Measurements from ENCODE around the gene AVPI1. TPM values are rescaled to one million over a fixed set of nuclear protein-coding genes. Genes with fewer than 3 reads are reported as not detected.

The AVPI1 gene, protein sequence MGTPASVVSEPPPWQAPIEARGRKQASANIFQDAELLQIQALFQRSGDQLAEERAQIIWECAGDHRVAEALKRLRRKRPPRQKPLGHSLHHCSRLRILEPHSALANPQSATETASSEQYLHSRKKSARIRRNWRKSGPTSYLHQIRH
- total RNA-seq: 2.3 and 2.4 TPM in 2 replicates

DNA sequence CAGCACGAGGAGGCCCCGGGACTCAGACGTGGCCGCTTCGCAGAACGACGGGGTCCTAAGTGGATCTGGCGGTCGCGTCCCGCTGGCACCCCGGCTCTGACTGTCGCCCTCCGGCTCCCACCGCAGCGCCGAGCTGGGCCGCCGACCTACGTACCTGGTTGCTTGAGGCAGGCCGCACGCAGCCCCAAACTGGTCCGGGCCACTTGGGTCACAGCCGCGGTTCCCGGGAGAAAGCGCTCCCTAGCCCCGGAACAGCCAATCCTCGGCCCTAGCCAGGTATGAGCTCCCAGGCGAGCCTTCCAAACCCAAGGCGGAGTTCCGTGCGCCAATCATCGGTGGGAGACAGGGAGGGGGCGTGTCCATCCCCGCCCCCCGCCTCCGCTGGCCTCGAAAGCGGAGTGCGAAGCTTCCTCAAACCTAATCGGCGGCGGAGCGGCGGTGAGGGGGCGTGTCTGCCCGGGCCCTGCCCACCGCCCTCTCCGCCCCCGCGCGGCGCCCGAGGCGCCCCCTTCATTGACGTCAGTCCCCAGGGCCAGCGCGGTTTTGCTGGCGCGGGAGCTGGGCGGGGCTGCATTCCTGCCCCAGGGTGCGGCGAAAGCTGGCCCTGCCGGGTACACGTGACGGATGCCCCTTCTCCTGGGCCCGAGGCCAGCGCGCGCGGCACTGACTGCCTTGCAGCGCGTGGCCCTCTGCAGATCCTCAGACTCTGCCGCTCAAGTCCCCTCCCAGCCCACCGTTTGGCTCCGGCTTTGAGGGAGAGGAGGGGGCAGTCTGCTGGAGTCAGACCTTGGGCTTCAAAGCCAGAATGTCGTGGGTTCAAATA is at the start of gene AVPI1:
TSS of gene AVPI1 (minus strand) at position 280 of the 823 bp plus-strand sequence. CDS start 7,336 bp downstream, outside the sequence.
- Mint-ChIP-seq H3K27me3 (ENCODE audit: low read depth) (no peaks in the 10 kb centered on the region), H3K9me3 (no peaks in the 10 kb centered on the region), H3K36me3 (ENCODE audit: low read depth) (no peaks in the 10 kb centered on the region), H3K27ac (peak within 1 kb of the TSS; percentile 28), H3K4me3 (ENCODE audit: low read depth) (peak within 1 kb of the TSS; percentile 75), H3K4me1 (ENCODE audit: low read depth) (peaks cover 17% of the 10 kb centered on the region)
- intact Hi-C loops (cut with micrococcal nuclease): loop anchor here (1.0 to 5.0 kb wide), 2 partner anchors 45 to 50 kb away; partner anchors contain the start of genes PI4K2A and ZFYVE27
- DNase-seq (ENCODE audit: low spot score): peak; percentile 93

GRCh38 chr10:97736403-97736901 is 49.4 kb upstream of the AVPI1 start:
- Mint-ChIP-seq H3K27me3 (ENCODE audit: low read depth) (no peaks in the 10 kb centered on the region), H3K27ac (peak overlapping the region; percentile 93), H3K9me3 (peaks cover 3% of the 10 kb centered on the region), H3K4me3 (ENCODE audit: low read depth) (peak overlapping the region; percentile 93), H3K36me3 (ENCODE audit: low read depth) (peaks cover 38% of the 10 kb centered on the region), H3K4me1 (ENCODE audit: low read depth) (peaks cover 36% of the 10 kb centered on the region)
- intact Hi-C loops (cut with micrococcal nuclease): no loop called here
- no peak for DNase-seq (ENCODE audit: low spot score)

GRCh38 chr10:97734021-97734420 is 47.0 kb upstream of the AVPI1 start:
- intact Hi-C loops (cut with micrococcal nuclease): no loop called here
- peaks cover 15% of the 10 kb centered on the region for H3K36me3 Mint-ChIP-seq (ENCODE audit: low read depth)
- no peak overlapping the region for H3K4me3 Mint-ChIP-seq (ENCODE audit: low read depth)
- no peak overlapping the region for H3K27ac Mint-ChIP-seq
- H3K27me3 Mint-ChIP-seq (ENCODE audit: low read depth): no peaks in the 10 kb centered on the region
- peaks cover 23% of the 10 kb centered on the region for H3K4me1 Mint-ChIP-seq (ENCODE audit: low read depth)
- DNase-seq (ENCODE audit: low spot score): no peak
- H3K9me3 Mint-ChIP-seq: peaks cover 3% of the 10 kb centered on the region

DNA sequence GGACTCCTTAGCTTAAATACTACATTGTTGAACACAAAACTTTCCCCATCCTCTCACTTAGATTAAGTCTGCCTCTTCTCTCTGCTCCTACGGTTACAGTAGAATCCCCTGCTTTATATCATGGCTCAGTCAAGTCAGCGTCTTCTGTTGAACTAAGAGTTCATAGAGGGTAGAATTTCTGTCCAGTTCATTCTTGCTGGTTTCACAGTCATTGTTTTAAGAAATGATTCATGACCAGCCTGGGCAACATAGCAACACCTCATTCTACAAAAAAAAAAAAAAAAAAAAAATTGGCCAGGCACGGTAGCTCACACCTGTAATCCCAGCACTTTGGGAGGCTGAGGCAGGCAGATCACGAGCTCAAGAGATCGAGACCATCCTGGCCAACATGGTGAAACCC is 46.2 kb upstream of the AVPI1 start:
- Mint-ChIP-seq H3K4me1 (ENCODE audit: low read depth) (peaks cover 19% of the 10 kb centered on the region), H3K27ac (no peak overlapping the region), H3K36me3 (ENCODE audit: low read depth) (peaks cover 10% of the 10 kb centered on the region), H3K4me3 (ENCODE audit: low read depth) (no peak overlapping the region), H3K27me3 (ENCODE audit: low read depth) (no peaks in the 10 kb centered on the region), H3K9me3 (peaks cover 3% of the 10 kb centered on the region)
- intact Hi-C loops (cut with micrococcal nuclease): no loop called here
- DNase-seq (ENCODE audit: low spot score): no peak

- intact Hi-C loops (cut with micrococcal nuclease): no loop called here
Observed at GRCh38 chr10:97732052-97732359, 45.0 kb upstream of the AVPI1 start.

GRCh38 chr10:97731346-97732051 is 44.5 kb upstream of the AVPI1 start:
- Mint-ChIP-seq H3K27me3 (ENCODE audit: low read depth) (no peaks in the 10 kb centered on the region), H3K36me3 (ENCODE audit: low read depth) (no peaks in the 10 kb centered on the region), H3K4me1 (ENCODE audit: low read depth) (peaks cover 9% of the 10 kb centered on the region), H3K4me3 (ENCODE audit: low read depth) (no peak overlapping the region), H3K9me3 (peaks cover 3% of the 10 kb centered on the region), H3K27ac (no peak overlapping the region)
- intact Hi-C loops (cut with micrococcal nuclease): loop anchor here (1.0 to 2.0 kb wide), 2 partner anchors 22 to 31 kb away; no protein-coding TSS in a partner anchor
- DNase-seq (ENCODE audit: low spot score): no peak

More at GRCh38 chr10:97732052-97732359, 45.0 kb upstream of the AVPI1 start:
- Mint-ChIP-seq H3K9me3 (peaks cover 3% of the 10 kb centered on the region), H3K27me3 (ENCODE audit: low read depth) (no peaks in the 10 kb centered on the region), H3K36me3 (ENCODE audit: low read depth) (peaks cover 2% of the 10 kb centered on the region), H3K4me3 (ENCODE audit: low read depth) (no peak overlapping the region), H3K4me1 (ENCODE audit: low read depth) (peaks cover 13% of the 10 kb centered on the region), H3K27ac (no peak overlapping the region)
- no peak for DNase-seq (ENCODE audit: low spot score)

DNA sequence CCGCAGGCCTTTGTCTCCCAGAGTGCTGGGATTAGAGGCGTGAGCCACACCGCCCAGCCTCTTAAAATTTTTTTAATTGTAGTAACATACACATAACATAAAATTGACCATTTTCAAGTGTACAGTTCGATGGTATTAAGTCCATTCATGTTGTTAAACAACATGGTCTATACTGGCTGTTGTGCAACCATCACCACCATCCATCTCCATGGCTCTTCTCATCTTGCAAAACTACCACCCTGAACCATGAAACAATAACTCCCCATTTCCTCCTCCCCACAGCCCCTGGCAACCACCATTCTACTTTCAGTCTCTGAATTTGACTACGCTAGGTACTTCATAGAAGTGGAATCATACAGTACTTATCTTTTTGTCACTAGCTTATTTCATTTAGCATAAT is 42.0 kb upstream of the AVPI1 start:
- H3K9me3 Mint-ChIP-seq: no peaks in the 10 kb centered on the region
- H3K27me3 Mint-ChIP-seq (ENCODE audit: low read depth): no peaks in the 10 kb centered on the region
- DNase-seq (ENCODE audit: low spot score): no peak
- H3K27ac Mint-ChIP-seq: no peak overlapping the region
- H3K4me3 Mint-ChIP-seq (ENCODE audit: low read depth): no peak overlapping the region
- intact Hi-C loops (cut with micrococcal nuclease): no loop called here
- H3K36me3 Mint-ChIP-seq (ENCODE audit: low read depth): no peaks in the 10 kb centered on the region
- H3K4me1 Mint-ChIP-seq (ENCODE audit: low read depth): peaks cover 2% of the 10 kb centered on the region

- Mint-ChIP-seq H3K36me3 (ENCODE audit: low read depth) (no peaks in the 10 kb centered on the region), H3K27ac (no peak overlapping the region), H3K27me3 (ENCODE audit: low read depth) (no peaks in the 10 kb centered on the region), H3K9me3 (no peaks in the 10 kb centered on the region), H3K4me1 (ENCODE audit: low read depth) (peaks cover 7% of the 10 kb centered on the region), H3K4me3 (ENCODE audit: low read depth) (no peak overlapping the region)
- no peak for DNase-seq (ENCODE audit: low spot score)
- intact Hi-C loops (cut with micrococcal nuclease): no loop called here
Observed at GRCh38 chr10:97726636-97727178, 39.7 kb upstream of the AVPI1 start.

DNA sequence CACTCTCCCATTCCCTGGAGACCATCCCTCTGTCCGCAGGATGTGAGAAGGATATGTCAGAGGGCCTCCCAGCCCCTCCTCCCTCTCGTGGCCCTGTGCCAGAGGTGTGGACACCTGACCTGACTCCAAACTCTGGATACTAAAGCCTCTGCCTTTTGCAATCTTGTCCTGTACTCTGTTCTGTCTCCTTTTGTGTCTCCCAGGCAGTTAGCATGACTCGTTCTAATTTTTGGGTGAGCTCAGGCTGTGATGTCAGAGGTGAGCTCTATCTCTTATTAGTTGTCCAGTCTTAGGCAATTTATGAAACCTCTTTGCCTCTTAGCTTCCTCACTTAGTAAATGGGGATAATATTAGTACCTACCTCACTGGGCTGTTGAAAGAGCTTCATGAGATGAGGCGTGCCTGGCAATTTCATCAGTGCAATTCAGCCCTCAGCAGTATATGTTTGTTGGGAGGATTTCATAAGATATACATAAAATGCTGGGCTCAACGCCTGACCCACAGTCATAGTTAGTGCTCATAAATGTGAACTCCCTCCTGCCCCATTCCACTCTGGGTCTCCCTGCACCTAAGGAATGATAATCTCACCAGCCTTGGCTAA is 37.4 kb upstream of the AVPI1 start:
- Mint-ChIP-seq H3K27me3 (ENCODE audit: low read depth) (no peaks in the 10 kb centered on the region), H3K4me3 (ENCODE audit: low read depth) (no peak overlapping the region)

GRCh38 chr10:97723001-97723400 is 36.0 kb upstream of the AVPI1 start:
- H3K4me3 Mint-ChIP-seq (ENCODE audit: low read depth): no peak overlapping the region
- H3K27me3 Mint-ChIP-seq (ENCODE audit: low read depth): peaks cover 2% of the 10 kb centered on the region
- H3K36me3 Mint-ChIP-seq (ENCODE audit: low read depth): no peaks in the 10 kb centered on the region
- no peak overlapping the region for H3K27ac Mint-ChIP-seq
- H3K9me3 Mint-ChIP-seq: no peaks in the 10 kb centered on the region
- intact Hi-C loops (cut with micrococcal nuclease): no loop called here
- no peak for DNase-seq (ENCODE audit: low spot score)
- peaks cover 7% of the 10 kb centered on the region for H3K4me1 Mint-ChIP-seq (ENCODE audit: low read depth)

More for the DNA sequence above, 37.4 kb upstream of the AVPI1 start:
- no peak overlapping the region for H3K27ac Mint-ChIP-seq
- peaks cover 7% of the 10 kb centered on the region for H3K4me1 Mint-ChIP-seq (ENCODE audit: low read depth)
- H3K9me3 Mint-ChIP-seq: no peaks in the 10 kb centered on the region
- no peak for DNase-seq (ENCODE audit: low spot score)
- intact Hi-C loops (cut with micrococcal nuclease): no loop called here
- no peaks in the 10 kb centered on the region for H3K36me3 Mint-ChIP-seq (ENCODE audit: low read depth)

DNA sequence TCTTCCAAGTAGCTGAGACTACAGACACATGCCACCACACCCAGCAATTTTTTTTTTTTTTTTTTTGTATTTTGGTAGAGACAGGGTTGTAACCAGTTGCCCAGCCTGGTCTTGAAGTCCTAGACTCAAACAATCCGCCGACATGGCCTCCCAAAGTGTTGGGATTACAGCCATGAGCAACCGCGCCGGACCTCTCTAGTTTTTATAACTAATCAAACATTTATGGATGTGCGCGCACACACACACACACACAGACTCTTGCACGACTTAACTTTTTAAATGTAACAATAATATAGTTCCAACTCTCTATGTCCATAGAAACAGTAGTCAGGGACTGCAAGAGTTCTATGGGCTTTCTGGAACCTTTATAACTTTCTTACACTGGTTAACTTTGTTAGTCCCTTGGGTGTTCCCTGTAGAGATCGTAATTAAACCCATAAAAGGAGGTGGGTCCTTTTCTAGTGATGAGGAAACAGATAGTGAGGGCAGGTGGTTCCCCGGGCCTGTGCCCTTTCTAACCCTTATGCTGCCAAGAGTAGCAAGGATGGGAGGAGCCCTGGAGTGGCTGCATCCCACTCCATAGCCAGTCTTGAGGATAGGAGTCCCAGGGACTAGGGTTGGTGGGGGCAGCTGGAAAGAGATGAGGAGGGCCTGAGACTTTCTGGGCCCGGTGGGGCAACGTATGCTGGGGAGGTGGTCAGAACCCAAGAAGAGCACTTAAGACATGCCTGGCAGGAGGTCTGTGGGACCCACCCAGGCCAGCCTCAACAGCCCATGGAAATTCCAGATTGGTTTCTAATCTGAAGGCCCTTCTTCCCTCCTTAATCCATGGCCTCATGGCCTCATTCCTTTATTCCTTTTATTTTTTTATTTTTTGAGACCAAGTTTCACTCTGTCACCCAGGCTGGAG is 35.1 kb upstream of the AVPI1 start:
- no peak for DNase-seq (ENCODE audit: low spot score)
- intact Hi-C loops (cut with micrococcal nuclease): no loop called here
- peaks cover 7% of the 10 kb centered on the region for H3K4me1 Mint-ChIP-seq (ENCODE audit: low read depth)
- peaks cover 2% of the 10 kb centered on the region for H3K27me3 Mint-ChIP-seq (ENCODE audit: low read depth)
- H3K36me3 Mint-ChIP-seq (ENCODE audit: low read depth): no peaks in the 10 kb centered on the region
- H3K9me3 Mint-ChIP-seq: no peaks in the 10 kb centered on the region
- no peak overlapping the region for H3K4me3 Mint-ChIP-seq (ENCODE audit: low read depth)
- H3K27ac Mint-ChIP-seq: no peak overlapping the region

All from activated T-helper 2 cell treated with anti-CD3 and anti-CD28 coated beads, Interferon-gamma antibody, Interleukin-2, Interleukin-4, amounts not matched to agents 10 μg/mL and 5 μg/mL and 100 μg/mL, durations not matched to agents 14 hours and 24 hours and 36 hours (primary cell).